ENCODE data around the gene SCN4A.
"Not testable (repeated sequence)": the region's sequence is repeated elsewhere in the genome, so short reads cannot be mapped to it uniquely, and the experiment has no call there.

SCN4A gene

DNA sequence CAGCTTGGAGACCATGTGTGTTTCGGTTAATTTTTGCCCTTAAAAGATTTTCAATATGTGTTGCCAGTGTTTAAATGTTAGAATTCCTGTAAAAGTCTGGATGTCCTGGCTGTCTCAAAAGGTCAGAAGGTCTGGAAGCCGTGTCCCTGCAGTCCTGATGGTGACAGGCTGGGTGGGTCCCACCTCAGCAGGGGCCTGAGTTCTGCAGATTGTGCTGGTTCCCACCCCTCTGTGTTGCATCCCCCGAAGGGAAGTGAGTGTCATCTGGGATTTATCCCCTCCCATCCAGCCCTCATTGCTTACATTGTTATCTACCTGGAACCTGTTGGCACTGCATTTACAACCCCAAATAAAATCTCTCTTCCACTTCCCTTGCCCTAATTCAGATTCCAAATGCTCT lies 78.7 kb downstream of the SCN4A start:
- in situ Hi-C loops (cut with HindIII; ENCODE audit: low pct_unique_long_range_greater_than_20kb, low sequenced_read_pairs); DNase-seq (ENCODE audit: low read depth in 1 of 2, low spot score in 1 of 2): not testable (repeated sequence)

DNA sequence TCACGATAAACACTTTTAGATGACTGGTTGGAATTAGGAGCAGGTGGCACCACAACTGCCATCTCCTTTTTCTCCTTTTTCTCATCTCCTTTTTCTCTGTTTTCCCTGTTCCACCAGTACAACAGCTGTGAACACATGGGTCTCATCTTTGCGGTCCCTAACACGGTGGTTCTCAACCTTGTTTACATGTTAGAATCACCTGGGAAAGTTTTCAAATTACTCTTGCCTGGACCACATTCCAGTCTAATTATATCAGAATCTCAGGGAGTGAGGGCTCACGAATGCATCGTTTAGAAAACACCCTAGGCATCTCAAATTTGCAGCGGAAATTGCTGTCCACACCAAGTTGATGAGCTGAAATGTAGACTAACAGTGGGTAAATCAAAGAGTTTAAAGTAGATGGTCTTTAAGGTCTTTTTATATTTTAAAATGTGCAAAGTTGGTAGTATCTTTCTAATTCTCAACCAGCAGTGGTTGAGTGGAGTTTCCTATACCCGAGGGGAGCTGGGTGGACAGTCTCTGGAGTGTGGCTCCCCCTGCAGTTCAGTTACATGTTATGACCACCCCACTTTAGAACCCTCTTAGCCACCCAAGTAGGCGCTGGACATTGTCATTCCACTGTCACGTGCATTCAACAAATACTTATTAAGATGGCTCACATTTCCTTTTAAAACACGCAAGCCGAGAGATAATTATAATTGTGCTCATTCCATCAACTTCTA lies 80.2 kb downstream of the SCN4A start:
- in situ Hi-C loops (cut with HindIII; ENCODE audit: low pct_unique_long_range_greater_than_20kb, low sequenced_read_pairs) = not testable (repeated sequence)
- DNase-seq (ENCODE audit: low read depth in 1 of 2, low spot score in 1 of 2) = peak in 1 of 2 experiments; percentile 38

DNA sequence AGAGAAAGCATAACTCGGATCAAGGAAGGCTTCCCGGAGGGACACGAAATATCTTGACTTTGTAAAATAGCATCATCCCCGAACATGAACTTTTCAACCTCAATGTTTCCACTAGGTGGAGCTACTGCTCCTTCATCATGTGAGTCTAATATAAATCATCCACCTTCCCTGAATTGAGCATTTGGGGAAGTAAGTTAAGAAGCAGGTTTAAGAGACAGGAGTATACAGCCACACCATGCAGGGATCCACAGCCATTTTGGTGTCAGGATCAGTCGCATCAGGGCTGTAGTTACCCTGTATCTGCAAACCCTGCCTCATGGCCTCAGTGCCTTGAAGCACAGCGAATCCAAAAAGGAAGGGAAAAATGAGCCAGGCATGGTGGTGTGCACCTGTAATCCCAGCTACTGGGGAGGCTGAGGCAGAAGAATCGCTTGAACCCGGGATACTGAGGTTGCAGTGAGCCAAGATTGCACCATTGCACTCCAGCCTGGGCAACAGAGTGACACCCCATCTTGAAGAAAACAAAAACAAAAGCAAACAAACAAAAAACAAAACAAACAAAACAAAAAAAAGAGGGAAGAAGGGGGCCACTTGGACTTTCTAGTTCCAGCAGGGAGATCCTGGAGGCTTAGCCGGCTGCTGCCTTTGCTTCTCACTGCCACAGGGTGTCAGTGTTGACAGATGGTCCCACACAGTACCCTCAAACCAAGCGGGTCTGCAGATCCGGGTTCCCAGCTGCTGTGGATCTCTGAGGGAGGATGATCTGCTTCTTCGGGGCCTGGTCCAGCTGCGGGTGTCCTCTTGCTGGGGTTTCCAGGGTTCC lies 83.5 kb downstream of the SCN4A start:
- in situ Hi-C loops (cut with HindIII; ENCODE audit: low pct_unique_long_range_greater_than_20kb, low sequenced_read_pairs) = not testable (repeated sequence)
- DNase-seq (ENCODE audit: low read depth in 1 of 2, low spot score in 1 of 2) = peak in 1 of 2 experiments; percentile 51
